ENCODE results near the gene YAP1.

YAP1 gene

DNA sequence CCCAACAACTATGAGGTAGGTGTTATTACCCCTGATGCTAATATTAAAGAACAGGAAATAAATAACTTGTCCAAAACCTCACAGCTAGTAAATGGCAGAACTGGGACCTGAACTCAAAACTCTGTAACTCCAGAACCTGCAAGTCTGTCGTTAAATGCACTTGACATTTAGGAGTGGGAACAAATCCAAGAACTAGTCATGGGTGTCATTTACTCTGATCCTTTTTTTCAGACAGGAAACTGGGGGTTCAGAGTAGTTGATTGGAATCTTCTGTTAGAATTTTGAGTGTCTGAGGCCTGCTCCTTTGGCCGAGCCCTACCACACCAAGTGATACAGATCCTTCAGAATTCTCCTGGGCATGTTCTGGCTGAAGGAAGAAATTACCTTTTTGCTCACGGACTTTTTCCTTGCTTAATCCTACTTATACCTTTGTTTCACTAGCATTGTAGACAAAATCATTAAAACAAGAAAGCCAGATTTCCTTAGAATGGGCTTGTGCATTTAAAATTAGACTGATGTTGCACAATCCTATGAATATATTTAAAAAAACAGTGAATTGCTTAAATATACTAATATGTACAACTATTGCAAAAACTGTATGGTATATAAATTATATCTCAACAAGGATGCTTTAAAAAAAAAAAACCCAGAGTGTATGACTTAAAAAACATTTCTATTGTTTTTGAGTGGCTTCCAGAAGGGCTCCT, 1.4 kb upstream of the YAP1 start:
- H3K4me3 ChIP-seq (replicated peaks; ENCODE audit: low read depth, low read length), result peak overlapping the region; percentile 87
- no peak for DNase-seq (ENCODE audit: extremely low read depth, low read depth)
- TF ChIP-seq, protein P1, sequence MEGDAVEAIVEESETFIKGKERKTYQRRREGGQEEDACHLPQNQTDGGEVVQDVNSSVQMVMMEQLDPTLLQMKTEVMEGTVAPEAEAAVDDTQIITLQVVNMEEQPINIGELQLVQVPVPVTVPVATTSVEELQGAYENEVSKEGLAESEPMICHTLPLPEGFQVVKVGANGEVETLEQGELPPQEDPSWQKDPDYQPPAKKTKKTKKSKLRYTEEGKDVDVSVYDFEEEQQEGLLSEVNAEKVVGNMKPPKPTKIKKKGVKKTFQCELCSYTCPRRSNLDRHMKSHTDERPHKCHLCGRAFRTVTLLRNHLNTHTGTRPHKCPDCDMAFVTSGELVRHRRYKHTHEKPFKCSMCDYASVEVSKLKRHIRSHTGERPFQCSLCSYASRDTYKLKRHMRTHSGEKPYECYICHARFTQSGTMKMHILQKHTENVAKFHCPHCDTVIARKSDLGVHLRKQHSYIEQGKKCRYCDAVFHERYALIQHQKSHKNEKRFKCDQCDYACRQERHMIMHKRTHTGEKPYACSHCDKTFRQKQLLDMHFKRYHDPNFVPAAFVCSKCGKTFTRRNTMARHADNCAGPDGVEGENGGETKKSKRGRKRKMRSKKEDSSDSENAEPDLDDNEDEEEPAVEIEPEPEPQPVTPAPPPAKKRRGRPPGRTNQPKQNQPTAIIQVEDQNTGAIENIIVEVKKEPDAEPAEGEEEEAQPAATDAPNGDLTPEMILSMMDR (IDR thresholded peaks at IDR 0.05; ENCODE audit: low read depth, low read length, missing control alignments), result no peak

DNA sequence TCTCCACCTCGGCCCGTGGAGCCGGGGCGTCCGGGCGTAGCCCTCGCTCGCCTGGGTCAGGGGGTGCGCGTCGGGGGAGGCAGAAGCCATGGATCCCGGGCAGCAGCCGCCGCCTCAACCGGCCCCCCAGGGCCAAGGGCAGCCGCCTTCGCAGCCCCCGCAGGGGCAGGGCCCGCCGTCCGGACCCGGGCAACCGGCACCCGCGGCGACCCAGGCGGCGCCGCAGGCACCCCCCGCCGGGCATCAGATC, 439 bp downstream of the YAP1 start:
- DNase-seq (ENCODE audit: extremely low read depth, low read depth), result no peak
- peak overlapping the region; percentile 87 for H3K4me3 ChIP-seq (replicated peaks; ENCODE audit: low read depth, low read length)
- TF ChIP-seq, protein P1 (IDR thresholded peaks at IDR 0.05; ENCODE audit: low read depth, low read length, missing control alignments), result no peak

DNA sequence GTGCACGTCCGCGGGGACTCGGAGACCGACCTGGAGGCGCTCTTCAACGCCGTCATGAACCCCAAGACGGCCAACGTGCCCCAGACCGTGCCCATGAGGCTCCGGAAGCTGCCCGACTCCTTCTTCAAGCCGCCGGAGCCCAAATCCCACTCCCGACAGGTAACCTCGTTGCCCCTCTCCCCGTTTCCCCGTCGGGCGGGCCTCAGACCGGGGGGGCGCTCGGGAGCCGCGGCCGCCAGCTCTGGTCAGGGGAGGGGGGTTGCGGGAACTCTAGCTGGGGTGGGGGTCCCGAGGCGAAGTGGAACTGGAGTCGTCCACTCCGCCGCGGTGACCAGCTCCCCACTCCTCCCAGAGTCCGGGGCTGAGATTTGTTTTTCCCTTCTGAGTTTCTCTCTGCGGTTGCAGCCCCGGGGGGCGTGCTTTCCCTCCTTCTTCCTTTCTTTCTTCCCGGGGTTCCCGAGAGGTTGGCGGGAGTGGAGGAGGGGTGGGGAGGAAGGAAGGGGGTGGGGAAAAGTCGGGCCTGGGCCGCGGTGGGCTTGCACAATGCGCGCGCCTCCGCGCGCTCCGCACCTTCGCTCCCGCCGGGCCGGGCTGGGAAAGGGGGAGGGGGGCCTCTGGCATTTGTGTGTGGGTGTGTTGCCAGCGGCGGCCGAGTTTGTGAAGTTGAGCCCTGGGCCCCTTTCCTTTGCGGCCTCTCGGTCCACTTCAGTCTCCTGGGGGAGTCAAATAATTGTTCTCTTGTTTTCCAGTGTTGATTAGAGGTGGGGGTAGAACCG, 952 bp downstream of the YAP1 start:
- no peak for DNase-seq (ENCODE audit: extremely low read depth, low read depth)
- TF ChIP-seq, protein P1 (IDR thresholded peaks at IDR 0.05; ENCODE audit: low read depth, low read length, missing control alignments), result no peak
- peak overlapping the region; percentile 87 for H3K4me3 ChIP-seq (replicated peaks; ENCODE audit: low read depth, low read length)

DNA sequence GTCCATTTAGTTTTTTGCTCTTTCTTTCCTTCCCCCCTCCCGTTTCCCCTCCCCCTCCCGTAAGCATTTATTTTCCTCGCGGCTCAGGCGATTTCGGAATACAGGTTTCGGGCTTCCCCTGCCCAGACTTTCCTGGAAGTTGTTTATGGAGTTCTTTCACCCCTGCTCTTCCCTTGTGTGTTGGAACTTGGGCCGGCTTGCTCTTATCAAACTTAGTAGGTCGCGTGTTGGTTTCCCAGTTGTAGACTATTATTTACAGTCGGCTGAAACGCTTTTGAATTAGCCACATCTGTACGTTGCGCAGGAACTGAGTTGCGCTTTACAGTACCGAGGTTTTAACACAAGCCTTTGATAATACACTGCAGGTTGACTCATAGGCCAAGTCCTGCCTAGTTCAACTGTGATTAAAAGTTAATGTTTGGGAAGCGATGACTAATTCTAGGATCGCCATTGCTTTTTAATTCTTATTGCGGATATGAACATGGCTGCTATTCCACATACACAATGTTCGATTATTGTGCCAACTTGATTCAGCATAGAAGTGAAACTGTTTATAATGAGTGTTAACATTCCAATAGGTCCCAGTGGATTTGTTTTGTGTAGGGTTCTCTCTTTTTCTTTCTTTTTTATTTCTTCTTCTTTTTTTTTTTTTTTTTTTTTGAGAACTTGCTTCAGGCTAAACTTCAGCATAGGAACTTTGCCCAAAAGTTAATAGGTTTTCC, 1.7 kb downstream of the YAP1 start:
- DNase-seq (ENCODE audit: extremely low read depth, low read depth), result peak; percentile 85
- peak overlapping the region; percentile 87 for H3K4me3 ChIP-seq (replicated peaks; ENCODE audit: low read depth, low read length)
- TF ChIP-seq, protein P1 (IDR thresholded peaks at IDR 0.05; ENCODE audit: low read depth, low read length, missing control alignments), result no peak

DNA sequence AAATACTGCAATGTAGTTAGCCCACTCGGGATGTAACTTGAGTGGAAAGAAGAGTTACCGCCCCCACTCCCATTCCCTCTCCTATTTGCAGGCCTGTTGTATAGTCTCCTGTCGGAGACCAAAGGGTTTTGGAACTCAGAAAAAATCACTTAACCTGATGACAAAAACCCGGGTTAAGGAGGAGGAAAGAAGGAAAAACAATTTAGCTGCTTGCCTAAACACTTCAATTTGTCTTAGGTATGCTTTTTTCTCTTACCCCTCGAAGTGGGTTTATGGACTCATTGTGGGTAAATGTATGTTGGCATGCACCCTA, 2.2 kb downstream of the YAP1 start:
- TF ChIP-seq, protein P1 (IDR thresholded peaks at IDR 0.05; ENCODE audit: low read depth, low read length, missing control alignments), result no peak
- H3K4me3 ChIP-seq (replicated peaks; ENCODE audit: low read depth, low read length), result peak overlapping the region; percentile 87
- DNase-seq (ENCODE audit: extremely low read depth, low read depth), result no peak

DNA sequence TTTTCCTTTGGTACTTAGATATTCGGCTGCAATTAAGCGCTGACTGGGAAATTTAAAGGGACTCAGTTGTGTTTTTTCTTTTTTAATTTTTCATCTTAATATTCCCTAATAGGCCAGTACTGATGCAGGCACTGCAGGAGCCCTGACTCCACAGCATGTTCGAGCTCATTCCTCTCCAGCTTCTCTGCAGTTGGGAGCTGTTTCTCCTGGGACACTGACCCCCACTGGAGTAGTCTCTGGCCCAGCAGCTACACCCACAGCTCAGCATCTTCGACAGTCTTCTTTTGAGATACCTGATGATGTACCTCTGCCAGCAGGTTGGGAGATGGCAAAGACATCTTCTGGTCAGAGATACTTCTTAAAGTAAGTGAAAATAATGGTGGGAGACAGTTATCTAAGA, 3.8 kb downstream of the YAP1 start:
- DNase-seq (ENCODE audit: extremely low read depth, low read depth), result no peak
- TF ChIP-seq, protein P1 (IDR thresholded peaks at IDR 0.05; ENCODE audit: low read depth, low read length, missing control alignments), result no peak
- peak overlapping the region; percentile 87 for H3K4me3 ChIP-seq (replicated peaks; ENCODE audit: low read depth, low read length)

All from HFF-Myc (cell line).